Activated naive CD8-positive, alpha-beta T cell treated with anti-CD3 and anti-CD28 coated beads, Interleukin-2, amount 10 ng/mL, durations not matched to agents 7 days and 5 days (primary cell): ENCODE results near the gene ITPRID1. TPM values are rescaled to one million over a fixed set of nuclear protein-coding genes. Genes with fewer than 3 reads are reported as not detected.
"Not testable (repeated sequence)": the region's sequence is repeated elsewhere in the genome, so short reads cannot be mapped to it uniquely, and the experiment has no call there.

Source experiments
- ATAC-seq: fragments of 150-1000 bp; cut with Tn5 transposase; one replicate; pipeline ENCODE4 v1.10.0; 2021; ENCODE audit warnings: low read depth, moderate library complexity
- POLR2A ChIA-PET: fragments of 350-600 bp; sonication (Branson Sonifier 250); formaldehyde crosslinking; loops from one replicate; lab custom pipeline; 2021; ENCODE audit warnings: antibody characterized with exemption; lab: Charles Lee
- DNase-seq: peaks from one replicate; pipeline ENCODE4 v3.0.0; 2021
- H3K27ac Mint-ChIP-seq: one replicate; pipeline ENCODE4 v1.8.0; 2022; ENCODE audit warnings: mild to moderate bottlenecking, mixed read lengths
- H3K27me3 Mint-ChIP-seq: one replicate; pipeline ENCODE4 v1.8.0; 2022; ENCODE audit warnings: mild to moderate bottlenecking, moderate library complexity, mixed read lengths
- H3K36me3 Mint-ChIP-seq: one replicate; pipeline ENCODE4 v1.8.0; 2021; ENCODE audit warnings: mild to moderate bottlenecking, mixed read lengths
- H3K4me1 Mint-ChIP-seq: one replicate; pipeline ENCODE4 v1.8.0; 2021; ENCODE audit warnings: mixed read lengths
- H3K4me3 Mint-ChIP-seq: one replicate; pipeline ENCODE4 v1.8.0; 2022; ENCODE audit warnings: mild to moderate bottlenecking, moderate library complexity, mixed read lengths
- H3K9me3 Mint-ChIP-seq: one replicate; pipeline ENCODE4 v1.8.0; 2021; ENCODE audit warnings: mixed read lengths
- total RNA-seq, 2 experiments: library from RNA; stranded (reverse); gene quantifications; one replicate each; pipeline ENCODE4 v1.2.3, GENCODE V29; 2021

The ITPRID1 gene
- not detected for total RNA-seq

DNA sequence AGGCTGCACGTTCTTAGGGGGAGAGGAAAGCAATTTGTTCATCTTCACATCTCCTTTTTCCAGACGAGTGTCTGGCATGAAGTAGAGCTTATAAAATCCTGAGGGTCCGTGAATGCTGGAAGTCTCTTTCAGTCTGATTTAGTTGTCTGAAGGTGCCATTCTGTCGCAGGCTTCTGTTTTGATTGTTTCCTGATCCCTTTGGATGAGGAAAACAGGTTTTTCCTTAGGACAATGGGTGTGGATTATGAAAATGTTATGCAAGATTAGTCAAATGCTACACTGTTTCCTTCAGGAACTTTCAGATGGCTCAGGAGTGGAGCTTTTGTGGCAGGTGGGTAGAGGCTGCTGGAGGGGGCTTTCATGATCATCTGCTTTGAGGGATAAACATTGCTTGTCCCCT lies at the start of gene ITPRID1:
Gene ITPRID1 (plus strand): TSS at position 301 of the 400 bp plus-strand sequence. CDS start 38,935 bp downstream, outside the sequence.
- H3K36me3 Mint-ChIP-seq: no peaks in the 10 kb centered on the region
- POLR2A ChIA-PET: no interaction called here
- no peak within 1 kb of the TSS for H3K4me3 Mint-ChIP-seq
- no peaks in the 10 kb centered on the region for H3K4me1 Mint-ChIP-seq
- H3K27me3 Mint-ChIP-seq: no peaks in the 10 kb centered on the region
- H3K9me3 Mint-ChIP-seq: peaks cover 5% of the 10 kb centered on the region
- no peak for DNase-seq
- ATAC-seq: no peak
- H3K27ac Mint-ChIP-seq: no peak within 1 kb of the TSS

DNA sequence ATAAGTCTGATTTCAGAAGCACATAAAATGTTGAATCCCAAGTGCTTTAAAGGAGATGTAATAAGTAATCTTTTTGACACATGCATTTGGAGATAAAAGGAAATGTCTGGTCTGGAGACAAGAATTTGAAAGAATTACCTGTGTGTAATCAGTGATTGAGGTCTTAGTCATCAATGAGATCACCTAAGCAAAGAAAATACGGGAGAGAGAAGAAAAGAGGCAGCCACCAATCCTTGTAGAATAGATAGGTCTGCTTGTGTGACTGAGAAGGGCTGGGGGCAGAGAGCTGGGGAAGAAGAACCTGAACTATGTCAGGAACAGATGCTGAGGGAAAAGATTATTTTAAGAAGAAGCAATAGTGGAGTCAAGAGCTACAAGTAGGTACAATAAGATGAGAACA lies 49.3 kb upstream of the ITPRID1 start:
- ATAC-seq (no peak), DNase-seq (no peak)
- Mint-ChIP-seq H3K4me1 (no peaks in the 10 kb centered on the region), H3K27me3 (no peaks in the 10 kb centered on the region), H3K4me3 (no peak overlapping the region), H3K9me3 (no peaks in the 10 kb centered on the region), H3K27ac (no peak overlapping the region), H3K36me3 (no peaks in the 10 kb centered on the region)
- POLR2A ChIA-PET: no interaction called here

DNA sequence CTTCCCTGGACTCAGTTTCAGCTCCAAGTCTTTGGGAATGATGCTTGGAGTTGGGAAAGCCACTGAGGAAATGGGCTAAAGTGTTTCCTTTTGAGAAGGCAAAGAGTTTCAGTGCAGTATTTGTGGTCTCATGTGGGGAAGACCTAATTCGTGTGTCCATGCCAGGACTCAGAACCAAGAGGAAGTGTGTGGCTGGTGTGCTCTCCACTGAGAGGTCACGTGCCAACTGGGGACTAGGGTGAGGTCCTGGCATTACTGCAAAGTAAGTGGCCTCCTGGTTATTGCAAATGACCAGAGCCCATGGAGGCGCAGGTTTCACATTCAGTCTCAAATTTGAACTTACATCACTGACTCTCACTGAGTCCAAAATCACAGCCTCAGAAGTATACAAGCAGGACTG lies 48.6 kb upstream of the ITPRID1 start:
- Mint-ChIP-seq H3K4me3 (no peak overlapping the region), H3K27me3 (no peaks in the 10 kb centered on the region), H3K9me3 (no peaks in the 10 kb centered on the region), H3K4me1 (no peaks in the 10 kb centered on the region), H3K27ac (no peak overlapping the region), H3K36me3 (no peaks in the 10 kb centered on the region)
- POLR2A ChIA-PET: no interaction called here
- no peak for DNase-seq
- ATAC-seq: no peak

DNA sequence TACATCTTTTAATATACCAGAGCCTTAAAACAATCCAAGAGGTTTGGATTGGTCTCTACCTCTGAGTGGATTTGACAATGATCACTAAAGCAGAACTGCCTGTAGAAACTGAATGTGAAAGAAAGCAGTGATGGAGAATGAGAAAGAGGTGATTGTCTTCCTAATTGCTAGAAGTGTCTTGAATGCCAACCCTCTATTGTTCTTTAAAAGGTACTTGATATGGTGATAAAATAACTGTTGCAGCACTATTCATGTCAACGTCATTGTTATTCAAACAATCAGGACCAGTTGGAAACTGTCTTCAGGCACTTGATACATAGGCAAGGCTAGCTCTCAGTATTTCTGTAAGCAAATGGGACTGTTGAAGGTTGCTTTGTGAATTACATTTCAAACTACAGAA lies 47.9 kb upstream of the ITPRID1 start:
- Mint-ChIP-seq H3K4me1 (no peaks in the 10 kb centered on the region), H3K27ac (no peak overlapping the region), H3K4me3 (no peak overlapping the region), H3K9me3 (no peaks in the 10 kb centered on the region), H3K36me3 (no peaks in the 10 kb centered on the region), H3K27me3 (no peaks in the 10 kb centered on the region)
- ATAC-seq: no peak
- POLR2A ChIA-PET: no interaction called here
- no peak for DNase-seq

DNA sequence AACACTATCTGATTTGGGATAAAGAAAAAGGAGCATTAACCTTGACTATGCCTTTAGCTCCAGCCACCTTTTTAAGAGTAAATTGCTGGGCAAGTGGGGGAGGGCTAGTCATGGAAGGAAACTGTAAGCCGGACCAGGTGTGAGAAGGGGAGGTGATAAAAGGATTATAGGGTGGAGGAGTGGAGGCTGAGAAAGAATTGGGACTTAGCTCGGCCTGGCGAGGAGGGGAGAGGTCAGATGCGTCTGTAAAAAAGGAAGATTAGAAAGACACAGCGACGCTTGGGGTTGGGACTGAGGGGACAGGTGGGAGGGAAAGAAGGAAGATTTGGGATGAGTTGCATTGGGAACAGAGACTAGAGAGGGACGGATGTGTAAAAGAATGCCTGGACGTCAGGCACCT lies 43.0 kb upstream of the ITPRID1 start:
- H3K9me3 Mint-ChIP-seq, POLR2A ChIA-PET, H3K27me3 Mint-ChIP-seq, H3K27ac Mint-ChIP-seq, H3K4me1 Mint-ChIP-seq, H3K36me3 Mint-ChIP-seq, DNase-seq, ATAC-seq, H3K4me3 Mint-ChIP-seq: not testable (repeated sequence)

DNA sequence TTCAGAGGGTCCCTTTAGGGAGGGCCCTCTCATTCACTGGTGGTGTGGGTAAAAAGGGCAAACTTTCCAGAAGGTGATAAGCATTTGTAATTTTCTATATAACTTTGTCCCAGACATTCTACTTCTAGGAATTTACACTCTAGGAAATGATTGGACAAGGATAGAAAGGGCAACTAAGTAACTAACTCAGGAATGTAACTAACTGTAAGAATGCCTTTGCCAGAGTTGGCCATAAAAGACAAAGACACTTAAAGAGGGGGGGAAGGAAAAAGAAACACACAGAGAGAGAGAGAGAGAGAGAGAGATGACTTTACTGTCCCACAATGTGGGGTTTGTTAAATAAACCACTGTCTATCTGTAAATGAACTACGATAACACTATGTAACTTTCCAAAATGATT lies 38.5 kb upstream of the ITPRID1 start:
- no peak for ATAC-seq

DNA sequence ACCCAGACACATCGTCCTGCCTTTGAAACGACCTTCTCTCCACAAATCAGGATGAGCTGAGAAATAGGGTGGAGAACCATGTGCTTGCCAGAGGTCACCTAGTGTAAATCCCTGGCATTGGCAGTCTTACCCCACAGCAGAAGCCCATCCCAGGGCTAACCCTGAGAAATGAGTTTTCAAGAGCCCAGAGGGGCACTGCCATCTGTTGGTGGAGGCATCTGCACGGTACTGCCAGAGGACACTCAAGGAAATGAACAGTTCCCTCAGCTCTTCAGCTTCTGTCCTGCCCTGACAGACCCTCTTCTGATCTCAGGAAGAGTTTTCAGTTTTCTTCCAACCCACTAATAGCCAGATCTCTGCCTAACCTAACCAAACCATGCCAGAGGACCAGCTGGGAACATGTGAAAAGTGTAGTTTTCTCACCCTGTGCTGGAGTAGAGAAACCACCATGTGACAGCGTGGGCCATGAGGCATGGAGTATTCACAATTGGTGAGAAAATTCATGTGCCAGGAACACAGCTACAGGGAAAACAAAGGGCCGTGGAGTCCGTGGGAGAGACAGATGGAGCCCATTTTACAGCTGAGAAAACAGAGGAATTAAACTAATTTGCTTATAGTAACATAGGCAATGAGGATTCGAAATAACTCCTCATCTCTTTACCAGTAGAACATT lies 37.7 kb upstream of the ITPRID1 start:
- Mint-ChIP-seq H3K36me3 (no peaks in the 10 kb centered on the region), H3K9me3 (no peaks in the 10 kb centered on the region), H3K4me3 (no peak overlapping the region), H3K27me3 (no peaks in the 10 kb centered on the region), H3K27ac (no peak overlapping the region), H3K4me1 (no peaks in the 10 kb centered on the region)
- POLR2A ChIA-PET: no interaction called here
- ATAC-seq (no peak), DNase-seq (no peak)

More for the DNA sequence above, 38.5 kb upstream of the ITPRID1 start:
- Mint-ChIP-seq H3K27me3 (no peaks in the 10 kb centered on the region), H3K4me1 (no peaks in the 10 kb centered on the region), H3K9me3 (no peaks in the 10 kb centered on the region), H3K27ac (no peak overlapping the region), H3K36me3 (no peaks in the 10 kb centered on the region), H3K4me3 (no peak overlapping the region)
- POLR2A ChIA-PET: no interaction called here
- no peak for DNase-seq

DNA sequence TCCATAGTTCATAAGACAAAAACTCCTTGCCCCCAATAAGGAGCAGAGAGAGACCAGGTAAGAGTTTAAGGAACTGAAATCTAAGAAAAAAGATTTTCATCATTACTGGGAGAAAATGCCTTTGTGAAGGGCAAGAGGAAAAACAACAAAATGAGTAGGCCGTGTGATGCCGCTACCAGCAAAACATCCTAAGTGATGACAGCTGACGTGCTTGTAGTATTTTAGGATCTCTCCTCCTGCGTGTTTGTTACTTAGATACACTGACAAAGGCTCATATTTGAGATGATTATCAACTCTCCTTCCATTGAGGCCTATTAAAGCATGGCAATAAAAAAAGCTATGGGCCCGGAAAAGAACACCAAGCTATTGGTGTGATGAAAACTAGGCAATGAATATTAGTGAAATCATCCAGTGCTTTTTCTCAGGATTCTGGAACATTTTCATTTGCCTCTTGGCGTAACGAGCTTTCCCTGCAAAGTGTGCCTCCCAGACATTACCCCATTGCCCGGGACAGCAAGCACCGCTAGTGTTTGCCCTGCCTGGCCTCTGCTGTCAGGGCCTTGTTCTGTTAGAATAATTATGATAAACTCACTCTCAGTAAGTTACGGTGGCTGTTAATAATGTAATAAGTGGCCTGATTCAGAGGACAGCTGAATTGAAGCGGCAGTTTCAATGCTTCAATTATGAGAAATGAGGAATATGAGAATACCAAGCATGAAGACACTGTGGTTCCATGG lies 36.8 kb upstream of the ITPRID1 start:
- Mint-ChIP-seq H3K27ac (no peak overlapping the region), H3K9me3 (no peaks in the 10 kb centered on the region), H3K4me1 (no peaks in the 10 kb centered on the region), H3K4me3 (no peak overlapping the region), H3K36me3 (no peaks in the 10 kb centered on the region), H3K27me3 (no peaks in the 10 kb centered on the region)
- POLR2A ChIA-PET: no interaction called here
- no peak for ATAC-seq
- DNase-seq: no peak

DNA sequence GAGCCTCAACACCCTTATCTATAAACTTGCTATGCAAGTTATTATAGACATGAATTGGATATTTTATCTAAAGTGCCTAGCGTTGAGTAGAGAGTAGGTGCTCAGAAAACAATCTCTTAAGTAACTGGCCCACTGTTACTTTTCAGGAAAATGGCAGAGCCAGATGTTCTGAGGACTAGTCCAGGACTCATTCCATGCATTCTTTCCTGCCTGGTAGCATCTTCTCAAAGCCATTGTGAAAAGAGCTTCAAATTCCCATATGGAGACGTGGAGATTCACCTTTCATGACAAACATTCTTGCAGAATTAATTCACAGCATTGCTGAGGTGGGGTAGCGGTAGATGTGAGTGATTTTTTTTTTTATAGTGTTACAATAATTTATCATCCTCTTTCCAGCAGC lies 35.9 kb upstream of the ITPRID1 start:
- Mint-ChIP-seq H3K4me1 (no peaks in the 10 kb centered on the region), H3K36me3 (no peaks in the 10 kb centered on the region), H3K9me3 (no peaks in the 10 kb centered on the region), H3K4me3 (no peak overlapping the region), H3K27ac (no peak overlapping the region), H3K27me3 (no peaks in the 10 kb centered on the region)
- DNase-seq: no peak
- POLR2A ChIA-PET: no interaction called here
- no peak for ATAC-seq

DNA sequence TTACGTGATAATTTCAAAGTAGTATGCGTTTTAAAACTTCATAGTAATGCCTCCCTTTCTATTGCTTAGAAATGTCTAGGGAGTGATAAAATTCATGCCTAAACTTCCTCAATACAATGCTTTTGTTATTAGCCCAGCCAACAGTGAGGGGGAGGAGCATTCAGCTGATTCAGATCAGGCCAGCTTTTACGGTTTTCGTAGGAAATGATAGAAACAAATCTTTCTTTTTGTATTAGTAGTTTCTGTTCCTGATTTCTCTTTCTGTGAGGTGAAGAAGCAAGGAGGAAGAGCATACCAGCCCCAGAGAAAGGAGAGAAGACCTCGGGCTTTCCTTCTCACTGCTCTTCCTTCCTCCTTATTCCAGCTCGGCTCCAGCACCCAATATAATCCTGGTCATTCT lies 35.2 kb upstream of the ITPRID1 start:
- Mint-ChIP-seq H3K27ac (no peak overlapping the region), H3K36me3 (no peaks in the 10 kb centered on the region), H3K4me1 (no peaks in the 10 kb centered on the region), H3K4me3 (no peak overlapping the region), H3K27me3 (no peaks in the 10 kb centered on the region), H3K9me3 (no peaks in the 10 kb centered on the region)
- no peak for ATAC-seq
- no peak for DNase-seq
- POLR2A ChIA-PET: no interaction called here

DNA sequence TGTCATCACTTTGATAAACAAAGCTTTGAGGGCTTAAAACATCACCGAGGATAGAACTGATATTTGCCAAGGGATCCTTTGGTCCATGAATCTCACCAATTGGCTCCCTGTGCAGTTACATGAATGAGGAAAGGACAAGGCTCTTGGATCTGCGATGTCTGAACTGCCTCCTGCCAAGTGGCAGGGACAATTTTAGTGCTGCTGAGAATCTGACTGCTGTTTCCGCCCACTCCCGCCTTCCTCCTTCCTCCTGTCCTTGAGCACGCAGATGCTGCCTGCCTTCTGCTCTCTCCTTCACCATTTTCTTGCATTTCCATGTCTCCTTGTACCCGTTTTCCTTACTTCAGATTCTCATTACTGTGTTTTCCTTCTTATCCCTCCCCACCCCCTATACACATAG lies 26.8 kb upstream of the ITPRID1 start:
- DNase-seq: no peak
- H3K4me1 Mint-ChIP-seq: no peaks in the 10 kb centered on the region
- H3K36me3 Mint-ChIP-seq: no peaks in the 10 kb centered on the region
- H3K27ac Mint-ChIP-seq: no peak overlapping the region
- H3K4me3 Mint-ChIP-seq: no peak overlapping the region
- no peaks in the 10 kb centered on the region for H3K27me3 Mint-ChIP-seq
- no peaks in the 10 kb centered on the region for H3K9me3 Mint-ChIP-seq
- POLR2A ChIA-PET: no interaction called here
- ATAC-seq: no peak

DNA sequence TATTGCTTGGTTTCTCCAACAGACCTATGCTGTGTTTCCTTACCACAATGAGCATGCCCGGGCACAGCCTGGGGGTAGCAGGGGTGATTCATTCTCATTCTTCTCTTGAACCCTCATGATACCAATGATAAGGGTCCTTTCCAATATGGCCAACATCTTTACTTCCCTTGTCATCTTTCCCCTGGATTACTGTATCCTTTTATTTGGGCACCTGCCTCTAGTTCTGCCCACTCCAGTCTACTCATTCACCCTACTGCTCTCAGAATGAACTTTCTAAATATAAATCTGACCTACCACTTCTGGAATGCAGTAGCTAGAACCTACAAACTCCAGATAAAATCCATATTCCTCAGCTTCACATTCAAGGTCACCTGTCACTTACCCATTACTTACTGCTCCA lies 26.4 kb upstream of the ITPRID1 start:
- Mint-ChIP-seq H3K4me1 (no peaks in the 10 kb centered on the region), H3K9me3 (no peaks in the 10 kb centered on the region), H3K27me3 (no peaks in the 10 kb centered on the region), H3K4me3 (no peak overlapping the region), H3K36me3 (no peaks in the 10 kb centered on the region), H3K27ac (no peak overlapping the region)
- no peak for ATAC-seq
- POLR2A ChIA-PET: no interaction called here
- DNase-seq: no peak

DNA sequence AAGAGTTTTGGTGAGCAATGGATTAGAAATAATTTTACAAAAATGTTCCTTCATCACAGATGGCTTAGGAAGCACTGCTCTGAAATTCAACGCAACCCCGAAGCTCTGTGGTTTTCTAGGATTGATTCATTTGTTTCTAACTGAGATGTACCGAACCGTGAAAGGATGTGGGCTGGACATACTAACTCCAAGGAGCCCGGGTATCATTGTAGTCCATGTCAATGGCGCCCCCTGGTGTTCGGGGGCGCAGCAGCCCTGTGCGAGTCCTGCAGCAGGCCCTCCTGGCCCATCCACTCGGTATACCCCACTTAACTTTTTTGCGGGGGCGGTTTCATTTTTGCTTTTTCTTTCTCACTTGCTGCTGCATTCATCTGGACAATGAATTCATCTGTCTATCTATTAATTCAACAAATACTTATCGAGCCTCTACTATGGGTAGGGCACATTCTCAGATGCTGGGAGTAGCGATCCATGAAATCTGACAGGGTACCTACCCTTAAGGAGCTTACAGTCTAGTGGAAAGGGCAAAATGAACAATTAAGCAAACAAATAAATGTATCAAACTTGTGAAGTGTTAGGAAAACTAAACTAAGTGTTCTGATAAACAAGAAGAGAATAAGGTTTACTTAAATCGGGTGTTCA lies 25.2 kb upstream of the ITPRID1 start:
- peak; percentile 78 for ATAC-seq
- no peaks in the 10 kb centered on the region for H3K4me1 Mint-ChIP-seq
- POLR2A ChIA-PET: no interaction called here
- no peaks in the 10 kb centered on the region for H3K36me3 Mint-ChIP-seq
- no peak overlapping the region for H3K4me3 Mint-ChIP-seq
- no peaks in the 10 kb centered on the region for H3K9me3 Mint-ChIP-seq
- H3K27me3 Mint-ChIP-seq: no peaks in the 10 kb centered on the region
- H3K27ac Mint-ChIP-seq: no peak overlapping the region
- peak; percentile 50 for DNase-seq

DNA sequence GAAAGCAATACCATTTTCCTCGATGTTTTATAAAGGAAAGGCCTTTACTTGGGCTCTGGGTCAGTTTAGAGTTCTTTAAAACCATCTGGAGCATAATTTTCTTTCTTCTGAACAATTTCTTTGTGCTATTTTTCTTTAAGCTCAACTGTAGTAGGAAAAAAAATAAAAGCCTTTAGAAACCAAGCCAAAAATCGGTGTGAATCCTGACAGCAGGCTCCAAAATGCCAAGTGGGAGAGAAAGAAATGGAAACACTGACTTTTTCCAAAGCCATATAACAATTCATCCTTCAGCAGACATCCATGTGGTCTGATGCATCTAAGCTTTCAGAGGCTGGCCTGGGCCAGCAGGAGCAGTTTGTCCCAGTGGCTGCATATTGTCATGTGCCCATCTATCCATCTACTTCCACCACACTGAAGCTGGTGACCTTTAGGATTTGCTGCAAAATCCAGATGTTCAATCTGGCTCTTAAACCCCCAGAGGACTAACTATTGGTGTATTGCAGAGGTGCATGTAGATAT lies 23.0 kb upstream of the ITPRID1 start:
- no peaks in the 10 kb centered on the region for H3K36me3 Mint-ChIP-seq
- POLR2A ChIA-PET: no interaction called here
- ATAC-seq: no peak
- no peak for DNase-seq
- no peaks in the 10 kb centered on the region for H3K4me1 Mint-ChIP-seq
- no peak overlapping the region for H3K27ac Mint-ChIP-seq
- no peaks in the 10 kb centered on the region for H3K27me3 Mint-ChIP-seq
- peaks cover 2% of the 10 kb centered on the region for H3K9me3 Mint-ChIP-seq
- no peak overlapping the region for H3K4me3 Mint-ChIP-seq
